Measurements from ENCODE around the gene LSM12. TPM values are rescaled to one million over a fixed set of nuclear protein-coding genes. Genes with fewer than 3 reads are reported as not detected.

LSM12 gene
- total RNA-seq, 2 experiments from 2014 or later = 35.4 to 67.9 TPM

- peaks cover 4% of the 10 kb centered on the region; the same call in 1 of the 2 replicates for H3K9me3 ChIP-seq (ENCODE audit: low read length)
- no peak overlapping the region for H3K4me3 ChIP-seq (ENCODE audit: low read depth, low read length, poor library complexity, severe bottlenecking)
- no peak overlapping the region for H2AFZ ChIP-seq (ENCODE audit: low read length)
- H3K9me2 ChIP-seq (ENCODE audit: insufficient read depth, low read length) = no peaks in the 10 kb centered on the region
- TF ChIP-seq, protein P1, sequence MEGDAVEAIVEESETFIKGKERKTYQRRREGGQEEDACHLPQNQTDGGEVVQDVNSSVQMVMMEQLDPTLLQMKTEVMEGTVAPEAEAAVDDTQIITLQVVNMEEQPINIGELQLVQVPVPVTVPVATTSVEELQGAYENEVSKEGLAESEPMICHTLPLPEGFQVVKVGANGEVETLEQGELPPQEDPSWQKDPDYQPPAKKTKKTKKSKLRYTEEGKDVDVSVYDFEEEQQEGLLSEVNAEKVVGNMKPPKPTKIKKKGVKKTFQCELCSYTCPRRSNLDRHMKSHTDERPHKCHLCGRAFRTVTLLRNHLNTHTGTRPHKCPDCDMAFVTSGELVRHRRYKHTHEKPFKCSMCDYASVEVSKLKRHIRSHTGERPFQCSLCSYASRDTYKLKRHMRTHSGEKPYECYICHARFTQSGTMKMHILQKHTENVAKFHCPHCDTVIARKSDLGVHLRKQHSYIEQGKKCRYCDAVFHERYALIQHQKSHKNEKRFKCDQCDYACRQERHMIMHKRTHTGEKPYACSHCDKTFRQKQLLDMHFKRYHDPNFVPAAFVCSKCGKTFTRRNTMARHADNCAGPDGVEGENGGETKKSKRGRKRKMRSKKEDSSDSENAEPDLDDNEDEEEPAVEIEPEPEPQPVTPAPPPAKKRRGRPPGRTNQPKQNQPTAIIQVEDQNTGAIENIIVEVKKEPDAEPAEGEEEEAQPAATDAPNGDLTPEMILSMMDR (conservative IDR thresholded peaks at IDR 0.05; ENCODE audit: low read length) = no peak
- TF ChIP-seq EZH2phosphoT487 (IDR thresholded peaks at IDR 0.05; ENCODE audit: borderline replicate concordance, low read depth, low read length) = no peak
- intact Hi-C loops (cut with micrococcal nuclease; ENCODE audit: unreplicated experiment) = no loop called here
- no peaks in the 10 kb centered on the region for H4K20me1 ChIP-seq (ENCODE audit: insufficient read depth, low read length)
- no peak overlapping the region for H3K4me2 ChIP-seq (ENCODE audit: low read length)
- DNase-seq (ENCODE audit: low spot score) = no peak
- H3K36me3 ChIP-seq (ENCODE audit: insufficient read depth, low read length) = peaks cover 93% of the 10 kb centered on the region
- BruUV-seq (replicated peaks) = no TSS peak
- ChIA-PET CTCF (ENCODE audit: unreplicated experiment) (no interaction called here), POLR2A (no interaction called here)
- peaks cover 86% of the 10 kb centered on the region for H3K79me2 ChIP-seq (ENCODE audit: insufficient read depth, low read depth, low read length)
- peaks cover 7% of the 10 kb centered on the region for H3K4me1 ChIP-seq (ENCODE audit: insufficient read depth, low read length, poor library complexity, severe bottlenecking)
- no peak overlapping the region for H3K27ac ChIP-seq (ENCODE audit: low read depth, low read length, poor library complexity, severe bottlenecking)
These were observed 7.2 kb downstream of the LSM12 start for GRCh38 chr17:44059101-44059892.

DNA sequence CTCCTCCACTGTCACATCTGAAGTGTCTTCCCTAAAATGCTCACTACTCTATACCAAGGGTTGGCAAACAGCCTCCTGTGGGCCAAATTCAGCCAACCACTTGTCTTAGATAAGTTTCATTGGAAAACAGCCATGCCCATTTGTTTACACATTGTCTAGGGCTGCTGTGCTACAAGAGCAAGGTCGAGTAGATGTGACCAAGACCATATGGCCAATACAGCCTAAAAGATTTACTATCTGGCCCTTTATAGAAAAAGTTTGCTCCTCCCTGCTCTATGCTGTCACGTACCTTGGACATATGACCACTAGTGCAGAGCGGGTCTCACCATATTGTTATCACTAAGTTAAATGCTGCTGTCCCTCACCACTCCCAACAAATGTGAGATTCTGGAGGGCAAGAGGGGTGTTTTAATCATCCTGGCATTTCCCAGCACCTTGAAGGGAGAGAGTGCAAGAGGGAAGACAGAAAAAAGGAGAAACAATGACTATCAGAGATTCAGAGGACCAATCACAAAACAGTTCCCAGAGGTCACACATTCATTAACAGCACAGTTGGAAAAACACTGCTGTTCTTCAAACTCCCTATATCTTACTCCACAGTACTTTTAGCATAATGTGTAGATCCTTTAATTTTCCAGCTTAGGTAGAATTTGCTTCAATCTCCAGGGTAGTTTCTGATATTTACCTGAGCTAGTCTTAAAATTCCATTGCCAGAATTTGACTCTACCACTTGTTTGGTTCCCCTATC is 13.2 kb downstream of the LSM12 start:
- TSS peak; percentile 63 for BruUV-seq (replicated peaks)
- H3K9me2 ChIP-seq (ENCODE audit: insufficient read depth, low read length) = no peaks in the 10 kb centered on the region
- no peaks in the 10 kb centered on the region for H3K4me1 ChIP-seq (ENCODE audit: insufficient read depth, low read length, poor library complexity, severe bottlenecking)
- POLR2A ChIA-PET = no interaction called here
- no peak for TF ChIP-seq EZH2phosphoT487 (IDR thresholded peaks at IDR 0.05; ENCODE audit: borderline replicate concordance, low read depth, low read length)
- TF ChIP-seq, protein P1 (conservative IDR thresholded peaks at IDR 0.05; ENCODE audit: low read length) = no peak
- intact Hi-C loops (cut with micrococcal nuclease; ENCODE audit: unreplicated experiment) = no loop called here
- H3K79me2 ChIP-seq (ENCODE audit: insufficient read depth, low read depth, low read length) = peaks cover 64% of the 10 kb centered on the region; the same call in 1 of the 2 replicates
- H3K36me3 ChIP-seq (ENCODE audit: insufficient read depth, low read length) = peaks cover 95% of the 10 kb centered on the region
- H3K9me3 ChIP-seq (ENCODE audit: low read length) = no peaks in the 10 kb centered on the region
- no peak overlapping the region for H3K27ac ChIP-seq (ENCODE audit: low read depth, low read length, poor library complexity, severe bottlenecking)
- H3K4me3 ChIP-seq (ENCODE audit: low read depth, low read length, poor library complexity, severe bottlenecking) = no peak overlapping the region
- no peak overlapping the region for H3K4me2 ChIP-seq (ENCODE audit: low read length)
- CTCF ChIA-PET (ENCODE audit: unreplicated experiment) = no interaction called here
- H2AFZ ChIP-seq (ENCODE audit: low read length) = no peak overlapping the region
- no peak for DNase-seq (ENCODE audit: low spot score)
- no peaks in the 10 kb centered on the region for H4K20me1 ChIP-seq (ENCODE audit: insufficient read depth, low read length)

Data from OCI-LY7 (cell line).